HK-2 (cell line): ENCODE data around the gene THSD8.

Experiments
- DNase-seq: peaks from one replicate; pipeline ENCODE4 v3.0.0-alpha.2; 2018; ENCODE audit not compliant: unreplicated experiment

Gene THSD8

GRCh38 chr19:12779162-12779993 is 22.5 kb upstream of the THSD8 start:
- DNase-seq = peak; percentile 59

GRCh38 chr19:12782174-12782423 is 19.8 kb upstream of the THSD8 start:
- no peak for DNase-seq

GRCh38 chr19:12782424-12783290 is 19.2 kb upstream of the THSD8 start:
- peak; percentile 84 for DNase-seq

GRCh38 chr19:12783291-12783848 is 18.5 kb upstream of the THSD8 start:
- no peak for DNase-seq

- peak; percentile 71 for DNase-seq
Measured at GRCh38 chr19:12783849-12784393, 17.9 kb upstream of the THSD8 start.

- DNase-seq = no peak
Measured at GRCh38 chr19:12784394-12784870, 17.4 kb upstream of the THSD8 start.

GRCh38 chr19:12784871-12785430 is 16.9 kb upstream of the THSD8 start:
- DNase-seq = peak; percentile 24

- no peak for DNase-seq
Measured at GRCh38 chr19:12785431-12786031, 16.3 kb upstream of the THSD8 start.

- no peak for DNase-seq
Measured at GRCh38 chr19:12786141-12786870, 15.6 kb upstream of the THSD8 start.

GRCh38 chr19:12786952-12787351 is 14.9 kb upstream of the THSD8 start:
- no peak for DNase-seq

- no peak for DNase-seq
Measured at GRCh38 chr19:12787458-12787857, 14.4 kb upstream of the THSD8 start.

GRCh38 chr19:12788042-12788681 is 13.7 kb upstream of the THSD8 start:
- DNase-seq = no peak

GRCh38 chr19:12788682-12789097 is 13.2 kb upstream of the THSD8 start:
- DNase-seq = peak; percentile 82

GRCh38 chr19:12789098-12789903 is 12.6 kb upstream of the THSD8 start:
- no peak for DNase-seq

- peak; percentile 96 for DNase-seq
Measured at GRCh38 chr19:12789904-12790619, 11.8 kb upstream of the THSD8 start.

GRCh38 chr19:12790628-12791344 is 11.1 kb upstream of the THSD8 start:
- DNase-seq = no peak

GRCh38 chr19:12791345-12792050 is 10.4 kb upstream of the THSD8 start, which contains the start of gene JUNB:
Gene JUNB (plus strand): TSS chr19:12791486. CDS start chr19:12791772, 286 bp downstream.
- DNase-seq = peak; percentile 98
